GM21717 (cell line): ENCODE measurements around the gene HABP2.

Experiments
- ATAC-seq: cut with Tn5 transposase; IDR thresholded peaks from one replicate; pipeline ENCODE4 v1.9.1; 2021; ENCODE audit warnings: mild to moderate bottlenecking, moderate library complexity; ENCODE audit not compliant: unreplicated experiment

Gene HABP2

GRCh38 chr10:113552701-113553100, at the start of gene HABP2:
HABP2 (plus strand) TSS chr10:113553053; CDS start chr10:113553122, 69 bp downstream.
- ATAC-seq: no peak

GRCh38 chr10:113503930-113504329, 48.9 kb upstream of the HABP2 start:
- no peak for ATAC-seq

- no peak for ATAC-seq
These were observed 48.4 kb upstream of the HABP2 start for GRCh38 chr10:113504423-113504822.

GRCh38 chr10:113506476-113506875, 46.4 kb upstream of the HABP2 start:
- ATAC-seq: no peak

GRCh38 chr10:113511419-113511818, 41.4 kb upstream of the HABP2 start:
- ATAC-seq: no peak

GRCh38 chr10:113515161-113515560, 37.7 kb upstream of the HABP2 start:
- ATAC-seq: no peak

GRCh38 chr10:113515601-113516000, 37.3 kb upstream of the HABP2 start:
- no peak for ATAC-seq

- ATAC-seq: no peak
These were observed 36.8 kb upstream of the HABP2 start for GRCh38 chr10:113516061-113516460.

- no peak for ATAC-seq
These were observed 35.5 kb upstream of the HABP2 start for GRCh38 chr10:113517165-113517900.

GRCh38 chr10:113517901-113518260, 35.0 kb upstream of the HABP2 start:
- ATAC-seq: no peak

- no peak for ATAC-seq
These were observed 34.4 kb upstream of the HABP2 start for GRCh38 chr10:113518415-113518814.

GRCh38 chr10:113518816-113519591, 33.8 kb upstream of the HABP2 start:
- ATAC-seq: no peak

GRCh38 chr10:113519681-113520115, 33.2 kb upstream of the HABP2 start:
- ATAC-seq: no peak

- ATAC-seq: no peak
These were observed 32.6 kb upstream of the HABP2 start for GRCh38 chr10:113520261-113520660.

GRCh38 chr10:113520690-113521474, 32.0 kb upstream of the HABP2 start:
- ATAC-seq: peak; percentile 69

GRCh38 chr10:113521475-113521795, 31.4 kb upstream of the HABP2 start:
- no peak for ATAC-seq

GRCh38 chr10:113522460-113522859, 30.4 kb upstream of the HABP2 start:
- no peak for ATAC-seq

GRCh38 chr10:113523071-113523470, 29.8 kb upstream of the HABP2 start:
- no peak for ATAC-seq

- ATAC-seq: no peak
These were observed 29.2 kb upstream of the HABP2 start for GRCh38 chr10:113523628-113524027.

- no peak for ATAC-seq
These were observed 28.7 kb upstream of the HABP2 start for GRCh38 chr10:113524120-113524519.
